Posterior vena cava (tissue), 2 donors: Measurements from ENCODE around the gene SRSF11. TPM values are rescaled to one million over a fixed set of nuclear protein-coding genes. Genes with fewer than 3 reads are reported as not detected.

Experiments used
- DNase-seq: peaks from one replicate; pipeline ENCODE4 v3.0.0-alpha.2; 2020; ENCODE audit warnings: low spot score
- intact Hi-C, 2 donors: fragments of 100-400 bp; cut with DNase I; formaldehyde crosslinking; loops; one replicate each; pipeline versions ENCODE4 v1.14.1 to v1.14.2; 2022 to 2023
- total RNA-seq, 2 donors: library from RNA; stranded (reverse); fragmentation: NEBNext Ultra II Directional; extraction: Animal tissue kit (Norgen Biotek cat#: 25700); gene quantifications; one replicate each; pipeline ENCODE4 v1.2.1, GENCODE V29; 2021
- donor health status: DM: yes; HTN: yes; CAD: no.
- donor health status: DM: yes; HTN: yes; CAD: no.

The SRSF11 gene
- total RNA-seq, 2 donors from 2014 or later = 127 to 147 TPM

- DNase-seq = no peak
- intact Hi-C loops = loop anchor here in 1 of 2 donors (5.0 kb wide), 1 partner anchor 1383 kb away; no protein-coding TSS in a partner anchor
These were observed 69.0 kb downstream of the SRSF11 start for GRCh38 chr1:70290218-70290617.

- no peak for DNase-seq
- intact Hi-C loops = loop anchor here in 1 of 2 donors (5.0 kb wide), 1 partner anchor 1386 kb away; no protein-coding TSS in a partner anchor
These were observed 72.1 kb downstream of the SRSF11 start for GRCh38 chr1:70293186-70293843.

DNA sequence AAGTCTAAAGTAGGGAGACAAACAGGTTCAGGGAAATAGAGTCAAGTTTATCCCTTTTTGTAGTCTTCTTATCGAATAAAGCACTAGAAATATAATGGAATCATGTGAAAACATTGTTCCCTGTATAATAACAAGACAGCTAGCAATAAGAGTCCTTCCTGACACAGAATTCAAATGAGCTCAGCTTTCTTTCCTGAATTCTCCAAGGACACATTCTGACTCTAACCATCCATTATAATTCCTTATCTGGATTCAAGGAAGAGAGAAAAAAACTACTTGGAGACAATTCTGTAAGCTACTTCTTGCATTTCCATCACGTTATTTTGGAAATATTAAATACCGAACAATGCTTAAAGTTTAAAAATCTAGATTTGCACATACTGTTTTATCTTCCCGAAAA is 74.6 kb downstream of the SRSF11 start:
- intact Hi-C loops = no loop called here
- DNase-seq = no peak

GRCh38 chr1:70299472-70299871 is 78.3 kb downstream of the SRSF11 start:
- intact Hi-C loops = no loop called here
- no peak for DNase-seq

Other genes starting within 250 kb of the SRSF11 start
- gene LRRC40, start 15.8 kb upstream of the SRSF11 start, total RNA-seq = 10 to 100 TPM; 12.4 to 17.2 TPM
- 10 to 100 TPM; 20.8 to 23.8 TPM for gene ANKRD13C, start 133.3 kb downstream of the SRSF11 start, total RNA-seq
- gene CTH, start 189.9 kb downstream of the SRSF11 start, total RNA-seq = 1 to 10 TPM in 1 of 2 donors, under 1 TPM in 1; 0.76 to 2.5 TPM